Fibroblast of lung (primary cell): ENCODE measurements around the gene GPR55. TPM values are rescaled to one million over a fixed set of nuclear protein-coding genes. Genes with fewer than 3 reads are reported as not detected.

Experiments used
- DNase-seq, 2 donors: peaks; one replicate each; pipeline versions ENCODE4 v3.0.0 to v3.0.0-alpha.2; 2010; ENCODE audit warnings: low read depth in 2 of 2
- H2AFZ ChIP-seq: 2 replicates; pipeline ENCODE4 v1.5.1; 2012; ENCODE audit warnings: low read length, control low read depth, inconsistent platforms
- H3K27ac ChIP-seq: 2 replicates; pipeline ENCODE4 v1.5.1; 2011; ENCODE audit warnings: low read length, control low read depth; ENCODE audit not compliant: insufficient read depth
- H3K27me3 ChIP-seq: 2 replicates; pipeline ENCODE4 v1.5.1; 2011; ENCODE audit warnings: mild to moderate bottlenecking, low read length; ENCODE audit not compliant: control insufficient read depth, insufficient read depth
- H3K36me3 ChIP-seq: 2 replicates; pipeline ENCODE4 v1.5.1; 2011; ENCODE audit warnings: low read length; ENCODE audit not compliant: control insufficient read depth, insufficient read depth
- H3K4me1 ChIP-seq: 2 replicates; pipeline ENCODE4 v1.5.1; 2011; ENCODE audit warnings: low read length; ENCODE audit not compliant: control insufficient read depth, insufficient read depth; ENCODE audit errors: extremely low read depth
- H3K4me2 ChIP-seq: 2 replicates; pipeline ENCODE4 v1.5.1; 2011; ENCODE audit warnings: low read length, control low read depth; ENCODE audit not compliant: insufficient read depth; ENCODE audit errors: extremely low read depth
- H3K4me3 ChIP-seq, 4 experiments: fragments of 200-600 bp in 1 of 4; sonication (generic) in 1 of 4; replicated peaks in 1 of 4; 2 replicates each; pipeline ENCODE4 v1.5.1; 2011 to 2016; ENCODE audit warnings: low read length in 4 of 4, low read depth in 3 of 4, mild to moderate bottlenecking in 3 of 4, control low read depth in 2 of 4, inconsistent platforms in 1 of 4, mixed read lengths in 1 of 4; ENCODE audit not compliant: insufficient read depth in 1 of 4; ENCODE audit errors: control extremely low read depth in 1 of 4
- H3K79me2 ChIP-seq: 2 replicates; pipeline ENCODE4 v1.5.1; 2012; ENCODE audit warnings: mild to moderate bottlenecking, low read length, inconsistent platforms; ENCODE audit not compliant: control insufficient read depth, insufficient read depth
- H3K9ac ChIP-seq: 2 replicates; pipeline ENCODE4 v1.5.1; 2011; ENCODE audit warnings: mild to moderate bottlenecking, low read length, control low read depth; ENCODE audit not compliant: insufficient read depth
- H3K9me3 ChIP-seq: 2 replicates; pipeline ENCODE4 v1.5.1; 2012; ENCODE audit warnings: low read depth, low read length; ENCODE audit not compliant: control insufficient read depth, insufficient read depth
- H4K20me1 ChIP-seq: 2 replicates; pipeline ENCODE4 v1.5.1; 2011; ENCODE audit warnings: low read length; ENCODE audit not compliant: control insufficient read depth, insufficient read depth; ENCODE audit errors: extremely low read depth
- EZH2 ChIP-seq: IDR thresholded peaks from 2 replicates; pipeline ENCODE4 v1.5.1; 2012; ENCODE audit warnings: low read length, control low read depth, mild to moderate bottlenecking; ENCODE audit errors: missing control alignments
- polyA plus RNA-seq, 2 donors: library from polyadenylated mRNA; depleted of rRNA in 1 of 2; stranded (reverse) in 1 of 2; unstranded in 1 of 2; fragments of >200 nt; gene quantifications; 2 replicates each; pipeline ENCODE4 v1.2.1, GENCODE V29; 2011 to 2012; ENCODE audit warnings: missing spikeins in 1 of 2
- total RNA-seq: library from RNA; depleted of rRNA; stranded (reverse); fragments of >200 nt; gene quantifications from 2 replicates; pipeline ENCODE4 v1.2.1, GENCODE V29; 2014
- TF ChIP-seq, protein P1 (sequence below), 2 donors: IDR thresholded peaks in 1 of 2; conservative IDR thresholded peaks in 1 of 2; 1 replicate in 1 of 2; 2 replicates in 1 of 2; pipeline ENCODE4 v1.5.1; 2011 to 2012; ENCODE audit warnings: low read length in 2 of 2, control low read depth in 1 of 2, inconsistent platforms in 1 of 2, low read depth in 1 of 2, mild to moderate bottlenecking in 1 of 2

Gene GPR55
- total and polyA plus RNA-seq, 2 donors (not counting 1 experiment from before 2014, with no cell fraction given): not detected

DNA sequence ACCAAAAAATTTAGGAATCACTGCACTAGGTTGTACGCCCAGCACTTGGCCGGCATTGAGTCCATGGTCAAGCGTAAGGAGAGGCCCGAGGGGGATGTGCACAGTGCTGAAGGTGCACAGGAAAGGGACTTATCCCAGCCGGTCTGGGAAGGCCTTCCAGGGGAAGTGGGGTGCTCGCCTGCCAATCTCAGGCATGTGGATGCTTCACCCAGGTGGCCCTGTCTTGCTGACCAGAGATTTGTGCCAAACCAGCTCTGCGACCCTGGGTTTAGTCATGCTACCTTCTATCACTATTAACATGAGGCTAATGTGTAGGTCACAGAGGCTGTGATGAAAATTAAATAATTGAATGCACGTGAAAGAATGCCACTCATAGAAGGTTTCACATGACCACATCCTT lies 62.0 kb downstream of the GPR55 start:
- no peaks in the 10 kb centered on the region for H4K20me1 ChIP-seq
- H3K27ac ChIP-seq: no peak overlapping the region
- peaks cover 15% of the 10 kb centered on the region for H3K27me3 ChIP-seq
- no peak for DNase-seq
- TF ChIP-seq EZH2: no peak
- TF ChIP-seq, protein P1, sequence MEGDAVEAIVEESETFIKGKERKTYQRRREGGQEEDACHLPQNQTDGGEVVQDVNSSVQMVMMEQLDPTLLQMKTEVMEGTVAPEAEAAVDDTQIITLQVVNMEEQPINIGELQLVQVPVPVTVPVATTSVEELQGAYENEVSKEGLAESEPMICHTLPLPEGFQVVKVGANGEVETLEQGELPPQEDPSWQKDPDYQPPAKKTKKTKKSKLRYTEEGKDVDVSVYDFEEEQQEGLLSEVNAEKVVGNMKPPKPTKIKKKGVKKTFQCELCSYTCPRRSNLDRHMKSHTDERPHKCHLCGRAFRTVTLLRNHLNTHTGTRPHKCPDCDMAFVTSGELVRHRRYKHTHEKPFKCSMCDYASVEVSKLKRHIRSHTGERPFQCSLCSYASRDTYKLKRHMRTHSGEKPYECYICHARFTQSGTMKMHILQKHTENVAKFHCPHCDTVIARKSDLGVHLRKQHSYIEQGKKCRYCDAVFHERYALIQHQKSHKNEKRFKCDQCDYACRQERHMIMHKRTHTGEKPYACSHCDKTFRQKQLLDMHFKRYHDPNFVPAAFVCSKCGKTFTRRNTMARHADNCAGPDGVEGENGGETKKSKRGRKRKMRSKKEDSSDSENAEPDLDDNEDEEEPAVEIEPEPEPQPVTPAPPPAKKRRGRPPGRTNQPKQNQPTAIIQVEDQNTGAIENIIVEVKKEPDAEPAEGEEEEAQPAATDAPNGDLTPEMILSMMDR (conservative IDR thresholded peaks at IDR 0.05 in 1 of 2, IDR thresholded peaks at IDR 0.05 in 1 of 2; ENCODE audit: low read depth in 1 of 2, low read length in 2 of 2): no peak
- peaks cover 3% of the 10 kb centered on the region for H3K4me1 ChIP-seq
- no peak overlapping the region for H3K4me3 ChIP-seq
- no peaks in the 10 kb centered on the region for H3K9me3 ChIP-seq
- no peak overlapping the region for H3K9ac ChIP-seq
- no peaks in the 10 kb centered on the region for H3K79me2 ChIP-seq
- H2AFZ ChIP-seq: no peak overlapping the region
- H3K36me3 ChIP-seq: no peaks in the 10 kb centered on the region
- no peak overlapping the region for H3K4me2 ChIP-seq

- Histone ChIP-seq H3K4me1 (peaks cover 3% of the 10 kb centered on the region), H3K9me3 (no peaks in the 10 kb centered on the region), H3K27me3 (peaks cover 15% of the 10 kb centered on the region), H3K9ac (no peak overlapping the region), H2AFZ (no peak overlapping the region), H4K20me1 (no peaks in the 10 kb centered on the region), H3K36me3 (no peaks in the 10 kb centered on the region), H3K27ac (no peak overlapping the region), H3K79me2 (no peaks in the 10 kb centered on the region), H3K4me2 (no peak overlapping the region), H3K4me3 (no peak overlapping the region)
- no peak for DNase-seq
- TF ChIP-seq, protein P1 (conservative IDR thresholded peaks at IDR 0.05 in 1 of 2, IDR thresholded peaks at IDR 0.05 in 1 of 2; ENCODE audit: low read depth in 1 of 2, low read length in 2 of 2): no peak
- TF ChIP-seq EZH2: no peak
Measured at GRCh38 chr2:230862292-230862691, 62.8 kb downstream of the GPR55 start.

DNA sequence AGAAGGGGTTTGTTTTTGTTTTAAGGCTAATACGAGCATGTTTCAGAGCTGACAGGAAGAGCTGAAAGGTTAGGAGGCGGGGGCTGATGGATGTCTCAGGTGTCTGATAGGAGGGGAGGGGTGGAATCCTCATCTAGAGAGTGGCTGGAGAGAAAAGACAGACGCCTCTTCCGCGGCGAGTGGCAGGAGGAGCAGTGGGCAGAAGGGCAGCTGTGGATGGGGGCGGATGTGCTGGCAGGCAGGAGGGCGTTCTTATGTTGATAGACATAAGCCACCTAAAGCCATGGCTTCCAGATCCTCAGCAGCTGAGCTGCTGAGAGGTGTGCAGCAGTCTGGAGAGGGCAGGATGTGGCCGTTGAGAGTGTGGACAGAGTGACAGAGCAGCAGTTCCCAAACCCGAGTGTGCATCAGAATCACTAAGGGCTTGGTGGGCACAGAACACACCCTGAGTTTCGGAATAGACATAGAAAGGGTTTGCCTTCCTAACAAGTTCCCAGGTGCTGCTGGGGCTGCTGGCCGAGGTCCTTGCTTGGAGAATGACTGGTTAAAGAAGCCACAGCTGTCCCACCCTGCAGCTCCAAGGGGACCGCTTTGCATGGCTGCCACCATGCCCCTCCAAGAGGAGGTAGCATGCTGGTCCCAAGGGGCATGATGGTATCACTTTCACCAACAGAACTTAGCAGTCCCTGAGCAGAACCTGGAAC lies 63.3 kb downstream of the GPR55 start:
- Histone ChIP-seq H3K4me1 (peaks cover 3% of the 10 kb centered on the region), H3K9ac (no peak overlapping the region), H3K79me2 (no peaks in the 10 kb centered on the region), H3K4me2 (no peak overlapping the region), H3K36me3 (no peaks in the 10 kb centered on the region), H3K9me3 (no peaks in the 10 kb centered on the region), H2AFZ (no peak overlapping the region), H4K20me1 (no peaks in the 10 kb centered on the region), H3K27ac (no peak overlapping the region), H3K27me3 (peaks cover 15% of the 10 kb centered on the region), H3K4me3 (no peak overlapping the region)
- DNase-seq: no peak
- no peak for TF ChIP-seq EZH2
- TF ChIP-seq, protein P1 (conservative IDR thresholded peaks at IDR 0.05 in 1 of 2, IDR thresholded peaks at IDR 0.05 in 1 of 2; ENCODE audit: low read depth in 1 of 2, low read length in 2 of 2): no peak

Other genes starting within 250 kb of the GPR55 start
- 54.2 and 72.3 TPM in 2 replicates for gene CAB39, start 212.4 kb downstream of the GPR55 start, total RNA-seq
- 51.1 and 54.0 TPM in 2 replicates for gene CAB39, start 212.4 kb downstream of the GPR55 start, polyA plus RNA-seq
- 58.3 and 77.3 TPM in 2 replicates for gene ITM2C, start 60.3 kb downstream of the GPR55 start, total RNA-seq
- 182 and 236 TPM in 2 replicates for gene ITM2C, start 60.3 kb downstream of the GPR55 start, polyA plus RNA-seq
- not detected in 2 replicates for gene SPATA3, start 70.9 kb upstream of the GPR55 start, total RNA-seq
- gene SPATA3, start 70.9 kb upstream of the GPR55 start, polyA plus RNA-seq: not detected in 2 replicates
- 0.33 TPM in 1 of 2 replicates, not detected in the other for gene C2orf72, start 112.3 kb upstream of the GPR55 start, total RNA-seq
- gene C2orf72, start 112.3 kb upstream of the GPR55 start, polyA plus RNA-seq: 0.09 and 1.9 TPM in 2 replicates
- gene PSMD1, start 131.6 kb upstream of the GPR55 start, total RNA-seq: 92.7 and 125 TPM in 2 replicates
- 144 and 169 TPM in 2 replicates for gene PSMD1, start 131.6 kb upstream of the GPR55 start, polyA plus RNA-seq
- 31.1 and 92.5 TPM in 2 replicates for gene HTR2B, start 199.8 kb upstream of the GPR55 start, total RNA-seq
- 12.6 and 26.0 TPM in 2 replicates for gene HTR2B, start 199.8 kb upstream of the GPR55 start, polyA plus RNA-seq